ENCODE data around the gene MAPK8IP3.
"Not testable (repeated sequence)": the region's sequence is repeated elsewhere in the genome, so short reads cannot be mapped to it uniquely, and the experiment has no call there.

Gene MAPK8IP3

DNA sequence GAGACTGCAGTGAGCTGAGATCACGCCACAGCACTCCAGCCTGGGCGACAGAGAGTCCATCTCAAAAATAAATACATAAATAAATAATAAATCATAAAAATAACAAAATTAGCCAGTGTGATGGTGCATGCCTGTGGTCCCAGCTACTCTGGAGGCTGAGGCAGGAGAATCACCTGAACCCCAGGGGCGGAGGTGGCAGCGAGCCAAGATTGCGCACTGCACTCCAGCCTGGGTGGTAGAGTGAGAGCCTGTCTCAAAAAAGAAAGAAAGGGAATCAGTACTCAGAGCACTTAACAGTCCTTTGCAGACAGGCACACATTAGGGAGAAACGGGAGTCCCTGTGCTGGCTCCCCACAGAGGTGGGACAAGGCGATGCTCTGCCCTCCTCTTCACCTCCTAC, 25.1 kb downstream of the MAPK8IP3 start:
- TF ChIP-seq, protein P1, sequence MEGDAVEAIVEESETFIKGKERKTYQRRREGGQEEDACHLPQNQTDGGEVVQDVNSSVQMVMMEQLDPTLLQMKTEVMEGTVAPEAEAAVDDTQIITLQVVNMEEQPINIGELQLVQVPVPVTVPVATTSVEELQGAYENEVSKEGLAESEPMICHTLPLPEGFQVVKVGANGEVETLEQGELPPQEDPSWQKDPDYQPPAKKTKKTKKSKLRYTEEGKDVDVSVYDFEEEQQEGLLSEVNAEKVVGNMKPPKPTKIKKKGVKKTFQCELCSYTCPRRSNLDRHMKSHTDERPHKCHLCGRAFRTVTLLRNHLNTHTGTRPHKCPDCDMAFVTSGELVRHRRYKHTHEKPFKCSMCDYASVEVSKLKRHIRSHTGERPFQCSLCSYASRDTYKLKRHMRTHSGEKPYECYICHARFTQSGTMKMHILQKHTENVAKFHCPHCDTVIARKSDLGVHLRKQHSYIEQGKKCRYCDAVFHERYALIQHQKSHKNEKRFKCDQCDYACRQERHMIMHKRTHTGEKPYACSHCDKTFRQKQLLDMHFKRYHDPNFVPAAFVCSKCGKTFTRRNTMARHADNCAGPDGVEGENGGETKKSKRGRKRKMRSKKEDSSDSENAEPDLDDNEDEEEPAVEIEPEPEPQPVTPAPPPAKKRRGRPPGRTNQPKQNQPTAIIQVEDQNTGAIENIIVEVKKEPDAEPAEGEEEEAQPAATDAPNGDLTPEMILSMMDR (conservative IDR thresholded peaks at IDR 0.05; ENCODE audit: low read depth, low read length), result no peak
- H3K4me3 ChIP-seq (ENCODE audit: low read length), result no peak overlapping the region
- no peak for DNase-seq (ENCODE audit: low read depth)

DNA sequence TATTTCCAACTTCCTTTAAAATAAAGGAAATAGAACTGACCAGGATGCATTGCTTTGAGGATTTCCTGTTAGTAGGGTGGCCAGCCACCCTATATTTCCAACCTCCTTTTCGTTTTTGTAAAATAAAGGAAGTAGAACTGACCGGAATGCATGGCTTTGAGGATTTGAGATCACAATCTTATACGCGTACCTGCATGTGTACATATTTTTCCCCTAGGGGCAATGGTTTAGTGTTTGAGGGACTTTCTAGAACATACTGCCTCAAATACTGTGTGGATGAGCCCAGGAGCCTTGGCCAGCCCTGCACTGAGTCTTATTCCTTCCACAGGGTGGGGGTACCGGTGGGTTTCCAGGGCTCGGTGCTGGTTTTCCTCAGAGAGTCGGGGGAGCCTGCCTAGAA, 25.6 kb downstream of the MAPK8IP3 start:
- H3K4me3 ChIP-seq (ENCODE audit: low read length), result no peak overlapping the region
- DNase-seq (ENCODE audit: low read depth), result no peak
- TF ChIP-seq, protein P1 (conservative IDR thresholded peaks at IDR 0.05; ENCODE audit: low read depth, low read length), result no peak

DNA sequence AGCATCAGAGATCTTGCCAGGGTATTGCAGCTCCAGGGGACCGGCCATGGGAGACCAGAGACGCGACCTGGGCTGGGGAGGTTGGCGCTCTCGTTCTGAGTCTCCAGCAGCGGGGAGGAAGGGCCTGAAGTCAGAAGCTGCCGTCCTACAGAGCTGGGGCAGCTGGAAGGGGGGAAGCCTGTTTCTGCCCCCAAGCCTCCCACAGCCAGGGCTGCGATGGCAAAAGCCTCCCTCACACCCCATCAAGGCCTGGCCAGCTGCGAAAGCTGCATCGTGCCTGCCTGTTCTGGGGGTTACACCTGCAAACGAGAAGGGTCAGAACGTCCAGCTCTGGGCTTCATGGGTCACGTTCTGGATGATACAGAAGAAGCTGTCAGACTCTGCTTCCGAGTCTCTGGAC, 26.1 kb downstream of the MAPK8IP3 start:
- TF ChIP-seq, protein P1 (conservative IDR thresholded peaks at IDR 0.05; ENCODE audit: low read depth, low read length), result no peak
- DNase-seq (ENCODE audit: low read depth), result no peak
- no peak overlapping the region for H3K4me3 ChIP-seq (ENCODE audit: low read length)

DNA sequence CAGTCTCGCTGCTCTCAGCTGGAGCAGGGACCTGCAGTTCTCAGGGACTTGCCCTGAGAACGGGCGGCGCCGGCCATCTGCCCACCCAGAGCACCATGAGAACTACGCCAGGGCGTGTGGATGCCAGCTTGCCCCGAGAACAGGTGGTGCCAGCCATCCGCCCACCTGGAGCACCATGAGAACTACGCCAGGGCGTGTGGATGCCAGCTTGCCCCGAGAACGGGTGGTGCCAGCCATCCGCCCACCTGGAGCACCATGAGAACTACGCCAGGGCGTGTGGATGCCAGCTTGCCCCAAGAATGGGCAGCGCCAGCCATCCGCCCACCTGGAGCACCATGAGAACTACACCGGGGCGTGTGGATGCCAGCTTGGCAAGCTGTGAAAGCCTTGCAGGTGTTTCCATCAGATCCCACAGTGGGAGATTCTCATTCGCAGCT, 26.6 kb downstream of the MAPK8IP3 start:
- not testable (repeated sequence) for H3K4me3 ChIP-seq (ENCODE audit: low read length); DNase-seq (ENCODE audit: low read depth)

DNA sequence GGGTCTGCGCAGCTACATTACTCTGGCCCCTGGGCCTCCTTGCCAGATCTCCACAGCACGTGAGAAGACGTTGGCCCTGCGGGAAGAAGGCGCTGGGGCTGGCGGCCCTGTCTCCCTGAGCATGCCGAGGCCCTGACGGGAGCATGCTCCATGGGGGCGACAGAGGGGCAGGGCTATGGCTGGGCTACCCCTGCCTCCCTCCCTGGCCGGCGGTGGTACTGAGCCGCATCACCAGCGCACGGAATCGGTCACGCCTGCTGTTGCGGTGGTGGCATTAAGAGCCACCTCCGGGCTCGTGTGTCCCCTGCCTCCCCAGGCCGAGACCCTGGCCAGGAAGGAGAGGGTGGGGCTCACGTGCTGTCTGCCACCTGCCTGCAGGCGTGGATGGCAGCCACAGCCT, 28.1 kb downstream of the MAPK8IP3 start:
- TF ChIP-seq, protein P1 (conservative IDR thresholded peaks at IDR 0.05; ENCODE audit: low read depth, low read length), result no peak
- no peak overlapping the region for H3K4me3 ChIP-seq (ENCODE audit: low read length)
- DNase-seq (ENCODE audit: low read depth), result no peak

DNA sequence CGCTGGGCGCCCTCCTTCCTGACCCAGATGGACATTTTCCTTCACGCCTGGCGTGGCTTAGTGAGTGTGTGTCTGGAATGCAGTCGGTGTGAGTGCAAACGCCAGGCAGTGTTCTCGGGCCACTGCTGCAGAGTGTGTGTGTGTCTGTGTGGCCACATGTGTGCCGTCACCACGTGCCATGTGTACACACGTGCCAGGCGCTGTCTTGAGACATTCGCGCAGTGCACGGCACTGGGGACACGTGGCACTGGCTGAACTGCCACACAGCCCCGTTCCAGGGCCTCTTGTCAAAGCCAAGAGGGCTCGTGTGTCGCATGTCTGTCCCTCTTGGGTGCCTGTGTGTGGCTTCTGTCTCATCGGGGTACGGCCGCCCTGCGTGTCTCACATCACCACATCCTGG, 28.8 kb downstream of the MAPK8IP3 start:
- TF ChIP-seq, protein P1 (conservative IDR thresholded peaks at IDR 0.05; ENCODE audit: low read depth, low read length), result no peak
- no peak for DNase-seq (ENCODE audit: low read depth)
- H3K4me3 ChIP-seq (ENCODE audit: low read length), result no peak overlapping the region

DNA sequence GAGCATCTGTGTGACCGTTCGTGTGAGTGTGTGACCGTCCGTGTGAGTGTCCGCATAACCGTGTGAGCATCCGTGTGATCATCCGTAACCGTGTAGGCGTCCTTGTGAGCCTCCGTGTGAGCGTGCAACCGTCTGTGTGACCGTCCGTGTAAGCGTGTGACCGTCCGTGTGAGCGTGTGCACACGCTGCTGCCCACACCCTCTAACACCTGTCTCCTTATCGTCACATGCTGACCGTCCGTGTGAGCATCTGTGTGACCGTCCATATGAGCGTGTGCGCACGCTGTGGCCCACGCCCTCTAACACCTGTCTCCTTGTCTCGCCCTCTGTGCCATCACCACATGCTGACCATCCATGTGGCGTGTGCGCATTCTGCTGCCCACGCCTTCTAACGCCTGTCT, 34.2 kb downstream of the MAPK8IP3 start:
- DNase-seq (ENCODE audit: low read depth), result no peak
- TF ChIP-seq, protein P1 (conservative IDR thresholded peaks at IDR 0.05; ENCODE audit: low read depth, low read length), result no peak
- no peak overlapping the region for H3K4me3 ChIP-seq (ENCODE audit: low read length)

Data from retinal pigment epithelial cell (primary cell).